HL-60 (cell line): ENCODE data around the gene AKAP11.
A peak's percentile ranks its signal among the peaks of the same experiment; 100 is the strongest.

Source experiments
- DNase-seq, 2 experiments: peaks; one replicate each; pipeline ENCODE4 v3.0.0-alpha.2; 2010 to 2020; ENCODE audit warnings: low read depth in 1 of 2, low spot score in 1 of 2
- H3K27ac ChIP-seq: fragments of 250-450 bp; sonication (Bioruptor Pico); replicated peaks from 2 replicates; pipeline ENCODE4 v1.5.1; 2020; ENCODE audit warnings: mild to moderate bottlenecking, moderate library complexity
- H3K27me3 ChIP-seq: fragments of 250-450 bp; sonication (Bioruptor Pico); 2 replicates; pipeline ENCODE4 v1.5.1; 2021; ENCODE audit warnings: mild to moderate bottlenecking, moderate library complexity; ENCODE audit not compliant: insufficient read depth, poor library complexity, severe bottlenecking
- H3K4me3 ChIP-seq: replicated peaks from 2 replicates; pipeline ENCODE4 v1.5.1; 2011; ENCODE audit warnings: mild to moderate bottlenecking, control low read depth, low read length; ENCODE audit not compliant: insufficient read depth
- GABPA ChIP-seq: IDR thresholded peaks from 2 replicates; pipeline ENCODE4 v1.6.1; 2012; ENCODE audit warnings: low read depth
- POLR2AphosphoS5 ChIP-seq: IDR thresholded peaks from 2 replicates; pipeline ENCODE4 v1.6.1; 2012; ENCODE audit warnings: low read depth
- REST ChIP-seq: IDR thresholded peaks from 2 replicates; pipeline ENCODE4 v1.6.1; 2012; ENCODE audit warnings: low read depth; ENCODE audit not compliant: insufficient replicate concordance
- SPI1 ChIP-seq: IDR thresholded peaks from 2 replicates; pipeline ENCODE4 v1.6.1; 2012; ENCODE audit warnings: low read depth, mild to moderate bottlenecking, borderline replicate concordance
- TF ChIP-seq, protein P1 (sequence below): IDR thresholded peaks from one replicate; pipeline ENCODE4 v1.5.1; 2011; ENCODE audit warnings: low read length, control low read depth, inconsistent platforms; ENCODE audit not compliant: insufficient read depth

AKAP11 gene

GRCh38 chr13:42333613-42334328, 61.8 kb downstream of the AKAP11 start:
- Histone ChIP-seq H3K27me3 (peaks cover 6% of the 10 kb centered on the region), H3K27ac (no peak overlapping the region), H3K4me3 (no peak overlapping the region)
- TF ChIP-seq, protein P1, sequence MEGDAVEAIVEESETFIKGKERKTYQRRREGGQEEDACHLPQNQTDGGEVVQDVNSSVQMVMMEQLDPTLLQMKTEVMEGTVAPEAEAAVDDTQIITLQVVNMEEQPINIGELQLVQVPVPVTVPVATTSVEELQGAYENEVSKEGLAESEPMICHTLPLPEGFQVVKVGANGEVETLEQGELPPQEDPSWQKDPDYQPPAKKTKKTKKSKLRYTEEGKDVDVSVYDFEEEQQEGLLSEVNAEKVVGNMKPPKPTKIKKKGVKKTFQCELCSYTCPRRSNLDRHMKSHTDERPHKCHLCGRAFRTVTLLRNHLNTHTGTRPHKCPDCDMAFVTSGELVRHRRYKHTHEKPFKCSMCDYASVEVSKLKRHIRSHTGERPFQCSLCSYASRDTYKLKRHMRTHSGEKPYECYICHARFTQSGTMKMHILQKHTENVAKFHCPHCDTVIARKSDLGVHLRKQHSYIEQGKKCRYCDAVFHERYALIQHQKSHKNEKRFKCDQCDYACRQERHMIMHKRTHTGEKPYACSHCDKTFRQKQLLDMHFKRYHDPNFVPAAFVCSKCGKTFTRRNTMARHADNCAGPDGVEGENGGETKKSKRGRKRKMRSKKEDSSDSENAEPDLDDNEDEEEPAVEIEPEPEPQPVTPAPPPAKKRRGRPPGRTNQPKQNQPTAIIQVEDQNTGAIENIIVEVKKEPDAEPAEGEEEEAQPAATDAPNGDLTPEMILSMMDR, result peak; percentile 16
- no peak for TF ChIP-seq SPI1
- DNase-seq, result no peak

- H3K27ac ChIP-seq, result no peak overlapping the region
Observed at GRCh38 chr13:42334329-42334706, 62.4 kb downstream of the AKAP11 start.

DNA sequence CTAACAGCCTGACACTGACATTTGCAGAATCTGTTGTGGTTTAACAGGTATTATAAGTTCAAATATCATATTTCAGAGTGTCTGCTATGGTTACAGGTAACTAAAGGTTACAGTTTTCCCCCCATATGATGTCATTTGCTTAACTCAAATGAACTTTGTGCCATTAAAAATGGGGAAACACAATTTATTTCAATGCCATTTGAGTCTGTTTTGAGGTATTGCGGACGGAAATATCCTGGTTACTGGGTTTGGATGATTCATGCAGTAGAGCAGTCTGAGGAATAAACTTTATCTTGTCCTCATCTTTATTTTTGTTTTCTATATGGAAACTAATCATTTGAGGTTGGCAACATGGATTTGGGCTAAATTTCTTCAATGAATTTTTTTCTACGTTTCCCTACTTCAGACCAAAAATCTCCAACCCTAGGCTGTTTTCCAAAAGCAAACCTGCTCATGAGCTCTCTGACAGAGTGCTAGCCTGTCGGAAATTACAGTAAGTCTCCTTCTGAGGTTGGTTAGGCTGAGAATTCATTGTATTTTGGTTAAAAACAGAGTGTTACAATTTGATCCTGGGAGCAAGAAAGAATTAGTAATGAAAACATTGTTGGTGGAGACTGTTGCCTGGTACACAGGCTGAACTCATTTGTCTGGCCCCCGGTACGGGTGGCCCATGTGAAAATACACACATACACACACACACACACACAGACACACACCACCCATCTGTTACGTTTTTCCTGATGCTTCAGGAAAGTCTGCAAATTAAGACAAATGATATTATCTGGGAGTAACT, 66.1 kb downstream of the AKAP11 start:
- no peak for TF ChIP-seq GABPA
- no peak for TF ChIP-seq POLR2AphosphoS5
- no peak for TF ChIP-seq SPI1
- TF ChIP-seq REST, result no peak
- TF ChIP-seq, protein P1, result no peak
- Histone ChIP-seq H3K27me3 (peaks cover 6% of the 10 kb centered on the region), H3K4me3 (no peak overlapping the region), H3K27ac (no peak overlapping the region)
- no peak for DNase-seq

More at GRCh38 chr13:42334329-42334706, 62.4 kb downstream of the AKAP11 start:
- peaks cover 6% of the 10 kb centered on the region for H3K27me3 ChIP-seq
- H3K4me3 ChIP-seq, result no peak overlapping the region
- TF ChIP-seq, protein P1, result no peak
- TF ChIP-seq REST, result no peak
- no peak for TF ChIP-seq POLR2AphosphoS5
- no peak for TF ChIP-seq SPI1
- no peak for TF ChIP-seq GABPA
- no peak for DNase-seq
